ENCODE measurements around the gene C9orf153.
A peak's percentile ranks its signal among the peaks of the same experiment; 100 is the strongest.
"Not testable (repeated sequence)": the region's sequence is repeated elsewhere in the genome, so short reads cannot be mapped to it uniquely, and the experiment has no call there.

C9orf153 gene

GRCh38 chr9:86262492-86262891 lies 3.0 kb upstream of the C9orf153 start:
- DNase-seq, result no peak

GRCh38 chr9:86257391-86257790 lies 2.1 kb downstream of the C9orf153 start:
- no peak for DNase-seq

GRCh38 chr9:86256653-86257052 lies 2.8 kb downstream of the C9orf153 start:
- DNase-seq, result no peak

GRCh38 chr9:86253577-86253976 lies 5.9 kb downstream of the C9orf153 start:
- no peak for DNase-seq

GRCh38 chr9:86252870-86253269 lies 6.6 kb downstream of the C9orf153 start:
- no peak for DNase-seq

GRCh38 chr9:86250123-86250522 lies 9.3 kb downstream of the C9orf153 start:
- DNase-seq, result no peak

GRCh38 chr9:86248746-86249145 lies 10.7 kb downstream of the C9orf153 start:
- DNase-seq, result no peak

- DNase-seq, result no peak
Observed at GRCh38 chr9:86246752-86247161, 12.7 kb downstream of the C9orf153 start.

- no peak for DNase-seq
Observed at GRCh38 chr9:86242071-86242470, 17.4 kb downstream of the C9orf153 start.

- DNase-seq, result no peak
Observed at GRCh38 chr9:86241216-86241615, 18.2 kb downstream of the C9orf153 start.

GRCh38 chr9:86238861-86239770 lies 20.3 kb downstream of the C9orf153 start:
- no peak for DNase-seq

- DNase-seq, result no peak
Observed at GRCh38 chr9:86230858-86231257, 28.6 kb downstream of the C9orf153 start.

GRCh38 chr9:86222667-86223066 lies 36.8 kb downstream of the C9orf153 start:
- no peak for DNase-seq

GRCh38 chr9:86219606-86220005 lies 39.9 kb downstream of the C9orf153 start:
- no peak for DNase-seq

- no peak for DNase-seq
Observed at GRCh38 chr9:86217076-86217755, 42.2 kb downstream of the C9orf153 start.

GRCh38 chr9:86207193-86207592 lies 52.3 kb downstream of the C9orf153 start:
- DNase-seq, result no peak

GRCh38 chr9:86202338-86202882 lies 57.0 kb downstream of the C9orf153 start:
- DNase-seq, result peak; percentile 13

- no peak for DNase-seq
Observed at GRCh38 chr9:86201474-86202337, 57.8 kb downstream of the C9orf153 start.

GRCh38 chr9:86200599-86201162 lies 58.8 kb downstream of the C9orf153 start:
- DNase-seq, result no peak

GRCh38 chr9:86193088-86193487 lies 66.4 kb downstream of the C9orf153 start:
- DNase-seq, result no peak

- DNase-seq, result not testable (repeated sequence)
Observed at GRCh38 chr9:86190700-86191099, 68.8 kb downstream of the C9orf153 start.

GRCh38 chr9:86187121-86187520 lies 72.3 kb downstream of the C9orf153 start:
- no peak for DNase-seq

- no peak for DNase-seq
Observed at GRCh38 chr9:86186696-86187095, 72.8 kb downstream of the C9orf153 start.
